Mesenchymal stem cell (in vitro differentiated cells and primary cell): Measurements from ENCODE around the gene HEPHL1.

Experiments
- DNase-seq: peaks from one replicate; pipeline ENCODE4 v3.0.0-alpha.2; 2013
- H2AFZ ChIP-seq: one replicate; pipeline ENCODE4 v1.6.1; 2013; ENCODE audit warnings: low read depth, mild to moderate bottlenecking, control low read depth, inconsistent platforms, low read length, moderate library complexity
- H2AK5ac ChIP-seq: 2 replicates; pipeline ENCODE4 v1.6.1; 2013; ENCODE audit warnings: low read length, moderate library complexity, mild to moderate bottlenecking, inconsistent platforms; ENCODE audit not compliant: severe bottlenecking
- H2BK120ac ChIP-seq: one replicate; pipeline ENCODE4 v1.6.1; 2013; ENCODE audit warnings: low read depth, mild to moderate bottlenecking, inconsistent platforms, low read length, moderate library complexity
- H2BK12ac ChIP-seq, 2 experiments: one replicate each; pipeline ENCODE4 v1.6.1; 2013; ENCODE audit warnings: inconsistent platforms in 2 of 2, low read length in 2 of 2, mild to moderate bottlenecking in 2 of 2, moderate library complexity in 2 of 2, control low read depth in 1 of 2
- H2BK15ac ChIP-seq: one replicate; pipeline ENCODE4 v1.6.1; 2013; ENCODE audit warnings: mild to moderate bottlenecking, low read depth, inconsistent platforms; ENCODE audit not compliant: poor library complexity, severe bottlenecking
- H2BK5ac ChIP-seq: 2 replicates; pipeline ENCODE4 v1.6.1; 2013; ENCODE audit warnings: low read depth, mild to moderate bottlenecking, low read length, control low read depth, inconsistent platforms; ENCODE audit not compliant: poor library complexity, severe bottlenecking
- H3K14ac ChIP-seq, 2 experiments: one replicate each; pipeline ENCODE4 v1.6.1; 2013; ENCODE audit warnings: inconsistent platforms in 2 of 2, low read length in 2 of 2, control low read depth in 1 of 2, mild to moderate bottlenecking in 1 of 2, moderate library complexity in 1 of 2
- H3K18ac ChIP-seq, 2 experiments: one replicate each; pipeline ENCODE4 v1.6.1; 2013; ENCODE audit warnings: inconsistent platforms in 2 of 2, low read length in 2 of 2, control low read depth in 1 of 2, low read depth in 1 of 2, mild to moderate bottlenecking in 1 of 2
- H3K23ac ChIP-seq, 2 experiments: one replicate each; pipeline ENCODE4 v1.6.1; 2013; ENCODE audit warnings: inconsistent platforms in 2 of 2, low read length in 2 of 2, mild to moderate bottlenecking in 2 of 2, moderate library complexity in 2 of 2, control low read depth in 1 of 2
- H3K27ac ChIP-seq: 2 replicates; pipeline ENCODE4 v1.5.1; 2013; ENCODE audit warnings: mild to moderate bottlenecking, moderate library complexity, low read length, control low read depth, inconsistent platforms; ENCODE audit not compliant: poor library complexity, severe bottlenecking
- H3K27me3 ChIP-seq, 2 experiments: 2 replicates each; pipeline versions ENCODE4 v1.6.1 to v1.7.0; 2013; ENCODE audit warnings: low read length in 2 of 2, mild to moderate bottlenecking in 2 of 2, moderate library complexity in 2 of 2, control low read depth in 1 of 2, inconsistent platforms in 1 of 2; ENCODE audit not compliant: control insufficient read depth in 1 of 2, insufficient read depth in 1 of 2
- H3K36me3 ChIP-seq, 2 experiments: 2 replicates each; pipeline versions ENCODE4 v1.6.1 to v1.7.0; 2013; ENCODE audit warnings: low read length in 2 of 2, control low read depth in 1 of 2, inconsistent platforms in 1 of 2, low read depth in 1 of 2, mild to moderate bottlenecking in 1 of 2; ENCODE audit not compliant: insufficient read depth in 2 of 2, control insufficient read depth in 1 of 2
- H3K4ac ChIP-seq, 2 experiments: one replicate each; pipeline ENCODE4 v1.6.1; 2013; ENCODE audit warnings: inconsistent platforms in 2 of 2, low read length in 2 of 2, mild to moderate bottlenecking in 2 of 2, moderate library complexity in 2 of 2, control low read depth in 1 of 2, low read depth in 1 of 2
- H3K4me1 ChIP-seq: 2 replicates; pipeline ENCODE4 v1.6.1; 2013; ENCODE audit warnings: low read depth, low read length, control low read depth; ENCODE audit not compliant: control insufficient read depth, insufficient read depth
- H3K4me2 ChIP-seq: 2 replicates; pipeline ENCODE4 v1.6.1; 2013; ENCODE audit warnings: low read length, mild to moderate bottlenecking, inconsistent platforms; ENCODE audit not compliant: poor library complexity, severe bottlenecking
- H3K4me3 ChIP-seq, 2 experiments: 2 replicates each; pipeline versions ENCODE4 v1.5.1 to v1.7.0; 2013; ENCODE audit warnings: low read length in 2 of 2, mild to moderate bottlenecking in 2 of 2, control low read depth in 1 of 2, low read depth in 1 of 2; ENCODE audit not compliant: insufficient read depth in 1 of 2
- H3K79me1 ChIP-seq: replicated peaks from 2 replicates; pipeline ENCODE4 v1.6.1; 2013; ENCODE audit warnings: mild to moderate bottlenecking, control low read depth, low read length, inconsistent platforms; ENCODE audit not compliant: poor library complexity, severe bottlenecking
- H3K9ac ChIP-seq: 2 replicates; pipeline ENCODE4 v1.7.0; 2013; ENCODE audit warnings: mild to moderate bottlenecking, low read length, moderate library complexity
- H3K9me3 ChIP-seq: 2 replicates; pipeline ENCODE4 v1.7.0; 2013; ENCODE audit warnings: mild to moderate bottlenecking, low read length; ENCODE audit not compliant: control insufficient read depth
- H4K8ac ChIP-seq: one replicate; pipeline ENCODE4 v1.6.1; 2013; ENCODE audit warnings: inconsistent platforms, mild to moderate bottlenecking, low read length, moderate library complexity
- H4K91ac ChIP-seq: one replicate; pipeline ENCODE4 v1.6.1; 2013; ENCODE audit warnings: mild to moderate bottlenecking, low read length, inconsistent platforms
- WGBS: methylation state at CpG from one replicate; pipeline ENCODE4 v1.1.7; 2013; ENCODE audit warnings: mixed read lengths; 5-methylcytosine and 5-hydroxymethylcytosine counted together

The HEPHL1 gene

DNA sequence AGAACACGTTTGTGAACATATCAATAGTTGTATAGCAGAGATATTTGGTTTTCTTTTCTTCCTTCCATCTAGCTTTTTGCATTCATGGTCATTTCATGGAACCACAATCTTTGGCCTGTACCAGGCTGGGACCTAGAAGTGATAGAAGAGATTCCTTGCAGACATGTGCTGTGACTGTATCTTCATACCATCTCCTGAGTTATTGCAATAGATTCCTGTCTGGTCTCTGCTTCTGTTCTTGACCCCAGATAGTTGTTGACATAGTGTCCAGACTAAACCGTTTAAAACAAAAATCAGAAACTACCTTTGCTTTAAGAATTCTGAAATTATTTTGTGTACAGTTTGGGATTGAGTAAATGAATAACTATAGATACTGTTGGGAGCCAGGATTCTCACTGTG, 124.3 kb downstream of the HEPHL1 start:
- H2AFZ ChIP-seq: no peak overlapping the region
- H2BK5ac ChIP-seq: no peak overlapping the region
- H2BK12ac ChIP-seq: no peak overlapping the region
- H2BK15ac ChIP-seq: no peak overlapping the region
- H3K79me1 ChIP-seq: peaks cover 31% of the 10 kb centered on the region
- H3K27ac ChIP-seq: no peak overlapping the region
- H3K4me1 ChIP-seq: peaks cover 25% of the 10 kb centered on the region
- no peaks in the 10 kb centered on the region for H3K9me3 ChIP-seq
- H4K8ac ChIP-seq: no peak overlapping the region
- no peak overlapping the region for H3K9ac ChIP-seq
- no peak overlapping the region for H3K4ac ChIP-seq
- no peak overlapping the region for H2AK5ac ChIP-seq
- H3K27me3 ChIP-seq: no peaks in the 10 kb centered on the region
- no peak overlapping the region for H4K91ac ChIP-seq
- H3K18ac ChIP-seq: no peak overlapping the region
- no peak overlapping the region for H3K14ac ChIP-seq
- no peak for DNase-seq
- H3K36me3 ChIP-seq: peaks cover 0 to 3% of the 10 kb centered on the region in 2 experiments
- no peak overlapping the region for H2BK120ac ChIP-seq
- H3K23ac ChIP-seq: no peak overlapping the region
- no CpG with 5 or more reads among the region's 2 CpGs for WGBS
- no peak overlapping the region for H3K4me3 ChIP-seq
- H3K4me2 ChIP-seq: no peak overlapping the region

DNA sequence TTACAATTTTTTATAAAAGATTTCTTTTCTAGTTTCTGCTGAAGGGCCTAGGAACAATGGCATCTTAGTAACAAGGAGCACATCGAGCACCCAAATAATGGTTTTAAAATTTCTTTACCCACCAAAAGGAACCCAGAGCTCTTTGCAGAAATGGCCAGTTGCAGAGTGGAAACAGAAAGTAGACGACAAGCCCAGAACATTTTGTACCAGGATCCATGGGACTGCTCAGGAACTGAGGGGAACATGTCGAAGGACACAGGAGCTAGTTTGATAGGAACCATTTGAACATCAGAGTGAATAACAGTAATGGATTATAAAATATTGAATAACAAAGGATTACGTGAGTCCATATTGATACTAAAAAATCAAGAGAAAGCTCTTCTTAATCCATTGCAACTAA, 124.8 kb downstream of the HEPHL1 start:
- H3K4me2 ChIP-seq: no peak overlapping the region
- H3K9ac ChIP-seq: no peak overlapping the region
- H3K27ac ChIP-seq: no peak overlapping the region
- no peak overlapping the region for H3K23ac ChIP-seq
- H2BK12ac ChIP-seq: no peak overlapping the region
- H2AK5ac ChIP-seq: no peak overlapping the region
- no peak overlapping the region for H3K4ac ChIP-seq
- no peak overlapping the region for H2BK5ac ChIP-seq
- 89% methylated on average over 2 of the region's 4 CpGs for WGBS
- no peak overlapping the region for H3K14ac ChIP-seq
- H3K9me3 ChIP-seq: no peaks in the 10 kb centered on the region
- DNase-seq: no peak
- peaks cover 0 to 3% of the 10 kb centered on the region in 2 experiments for H3K36me3 ChIP-seq
- H2AFZ ChIP-seq: no peak overlapping the region
- H2BK120ac ChIP-seq: no peak overlapping the region
- H3K4me1 ChIP-seq: peaks cover 28% of the 10 kb centered on the region
- H3K4me3 ChIP-seq: no peak overlapping the region
- H3K79me1 ChIP-seq: peaks cover 34% of the 10 kb centered on the region
- H2BK15ac ChIP-seq: no peak overlapping the region
- no peak overlapping the region for H4K91ac ChIP-seq
- no peaks in the 10 kb centered on the region for H3K27me3 ChIP-seq
- H3K18ac ChIP-seq: no peak overlapping the region
- no peak overlapping the region for H4K8ac ChIP-seq

DNA sequence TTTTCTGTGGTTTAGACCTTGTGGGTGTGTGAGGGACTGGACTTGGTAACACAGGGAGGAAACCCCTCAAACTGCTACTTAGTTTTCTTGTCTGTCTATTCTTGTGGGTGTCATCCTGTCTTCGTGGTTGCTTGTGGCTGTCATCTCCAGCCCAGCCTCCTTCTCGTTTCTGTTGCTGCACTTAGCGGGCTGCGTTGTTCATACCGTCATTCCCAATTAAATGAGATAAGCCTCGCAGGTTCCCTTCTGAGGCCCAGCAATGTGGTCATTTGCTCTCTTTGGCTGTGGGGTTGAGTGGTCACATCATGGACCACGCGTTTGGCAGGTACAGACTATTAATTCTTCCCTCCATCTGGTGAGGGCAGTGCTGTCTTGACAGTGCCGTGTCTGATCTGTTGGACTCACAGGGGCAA, 126.3 kb downstream of the HEPHL1 start:
- H3K4me3 ChIP-seq: no peak overlapping the region
- no peaks in the 10 kb centered on the region for H3K36me3 ChIP-seq
- no peak overlapping the region for H2BK120ac ChIP-seq
- H3K27me3 ChIP-seq: no peaks in the 10 kb centered on the region
- H4K91ac ChIP-seq: no peak overlapping the region
- no peak overlapping the region for H3K14ac ChIP-seq
- H3K4ac ChIP-seq: no peak overlapping the region
- no peaks in the 10 kb centered on the region for H3K9me3 ChIP-seq
- no peak overlapping the region for H3K4me2 ChIP-seq
- H2BK15ac ChIP-seq: no peak overlapping the region
- peak overlapping the region in 1 of 2 experiments; percentile 58 for H2BK12ac ChIP-seq
- peaks cover 29% of the 10 kb centered on the region for H3K79me1 ChIP-seq
- no peak for DNase-seq
- no peak overlapping the region for H2BK5ac ChIP-seq
- H3K4me1 ChIP-seq: peaks cover 31% of the 10 kb centered on the region
- no peak overlapping the region for H3K23ac ChIP-seq
- no peak overlapping the region for H3K9ac ChIP-seq
- H2AK5ac ChIP-seq: no peak overlapping the region
- H4K8ac ChIP-seq: no peak overlapping the region
- H3K27ac ChIP-seq: no peak overlapping the region
- WGBS: 81% methylated on average over 9 of the region's 9 CpGs
- no peak overlapping the region for H2AFZ ChIP-seq
- no peak overlapping the region for H3K18ac ChIP-seq

DNA sequence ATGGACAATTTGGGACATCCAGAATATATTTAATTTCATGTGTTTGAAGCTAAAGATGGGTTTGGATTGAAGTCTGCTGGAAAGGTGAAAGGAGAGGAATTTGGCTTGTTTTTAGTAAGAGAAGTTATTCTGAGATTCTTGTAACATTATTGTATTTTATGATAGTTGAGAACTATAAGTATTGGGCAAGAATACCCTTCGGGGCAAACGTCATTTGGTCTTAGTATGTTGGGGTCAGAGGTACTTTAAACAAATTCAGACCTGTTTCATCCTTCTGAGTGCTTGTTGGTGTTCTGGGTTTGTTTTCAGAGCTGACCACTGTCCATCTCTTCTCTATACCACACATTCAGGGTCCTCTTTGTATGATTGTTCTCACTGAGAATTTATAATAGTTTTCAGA, 127.0 kb downstream of the HEPHL1 start:
- no peak for DNase-seq
- H3K9me3 ChIP-seq: no peaks in the 10 kb centered on the region
- H3K9ac ChIP-seq: no peak overlapping the region
- no peak overlapping the region for H2BK12ac ChIP-seq
- no peak overlapping the region for H2AFZ ChIP-seq
- 61% methylated on average over 2 of the region's 2 CpGs for WGBS
- no peak overlapping the region for H2BK5ac ChIP-seq
- H3K79me1 ChIP-seq: peaks cover 29% of the 10 kb centered on the region
- H2BK15ac ChIP-seq: no peak overlapping the region
- peaks cover 33% of the 10 kb centered on the region for H3K4me1 ChIP-seq
- no peak overlapping the region for H4K91ac ChIP-seq
- H2BK120ac ChIP-seq: no peak overlapping the region
- H4K8ac ChIP-seq: no peak overlapping the region
- H2AK5ac ChIP-seq: no peak overlapping the region
- no peak overlapping the region for H3K4me3 ChIP-seq
- no peaks in the 10 kb centered on the region for H3K27me3 ChIP-seq
- no peak overlapping the region for H3K23ac ChIP-seq
- H3K4ac ChIP-seq: no peak overlapping the region
- no peak overlapping the region for H3K4me2 ChIP-seq
- no peak overlapping the region for H3K27ac ChIP-seq
- H3K36me3 ChIP-seq: no peaks in the 10 kb centered on the region
- no peak overlapping the region for H3K18ac ChIP-seq
- no peak overlapping the region for H3K14ac ChIP-seq
